ENCODE results near the gene IGFLR1. TPM values are rescaled to one million over a fixed set of nuclear protein-coding genes. Genes with fewer than 3 reads are reported as not detected.

IGFLR1 gene
- total and polyA plus RNA-seq, 2 donors (not counting 3 experiments of a cell fraction or from before 2014, with no cell fraction given) = 2.6 to 7.6 TPM

DNA sequence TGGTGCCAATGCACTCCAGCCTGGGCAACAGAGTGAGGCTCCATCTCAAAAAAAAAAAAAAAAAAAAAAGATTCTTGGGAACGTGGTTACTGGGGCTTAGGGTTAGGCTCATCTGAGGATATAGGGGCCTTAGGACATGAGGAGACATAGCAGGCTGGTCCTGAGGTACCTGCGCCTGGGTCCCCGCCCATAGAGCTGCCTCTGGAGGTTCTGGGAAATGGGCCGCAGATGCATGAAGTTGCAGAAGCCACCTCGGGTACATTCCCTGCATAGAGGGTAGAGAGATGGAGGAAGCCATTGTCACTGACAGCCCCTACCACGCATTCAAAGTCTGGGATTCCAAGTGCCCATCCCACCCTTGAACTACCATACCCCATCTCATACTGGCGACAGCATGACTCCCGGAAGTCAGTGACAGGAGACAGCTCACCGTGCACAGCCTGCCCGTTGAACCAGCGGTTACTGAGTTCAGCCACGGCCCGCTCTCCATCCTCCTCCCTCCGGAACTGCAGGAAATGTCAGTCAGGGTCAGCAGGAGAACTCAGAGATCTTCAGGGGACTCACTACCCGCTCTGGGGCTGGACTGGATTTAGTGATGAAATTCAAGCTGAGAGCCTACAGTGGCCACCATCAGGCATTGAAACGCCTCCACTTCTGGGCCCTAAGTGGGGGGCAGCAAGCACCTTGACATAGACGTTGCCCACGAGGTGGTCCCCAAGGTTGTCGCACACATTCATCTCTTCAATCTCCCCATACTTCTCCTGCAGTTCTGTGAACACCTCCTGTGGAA, 1.6 kb upstream of the IGFLR1 start:
- POLR2A ChIA-PET = interaction anchor here (0.6 kb wide), 1 partner anchor 106 kb away, joined by 4 read pairs; no protein-coding TSS in a partner anchor

More for the DNA sequence above, 1.6 kb upstream of the IGFLR1 start:
- peaks cover 24% of the 10 kb centered on the region for H3K4me1 ChIP-seq (ENCODE audit: control insufficient read depth, extremely low read depth, insufficient read depth, low read length)
- TF ChIP-seq GATA2 (IDR thresholded peaks at IDR 0.05; ENCODE audit: insufficient read depth, insufficient read length, low read depth, low read length) = no peak
- TF ChIP-seq MYC (IDR thresholded peaks at IDR 0.05; ENCODE audit: low read depth, low read length) = no peak
- TF ChIP-seq FOS (IDR thresholded peaks at IDR 0.05; ENCODE audit: borderline replicate concordance, insufficient read depth, low read length) = no peak
- TF ChIP-seq, protein P1, sequence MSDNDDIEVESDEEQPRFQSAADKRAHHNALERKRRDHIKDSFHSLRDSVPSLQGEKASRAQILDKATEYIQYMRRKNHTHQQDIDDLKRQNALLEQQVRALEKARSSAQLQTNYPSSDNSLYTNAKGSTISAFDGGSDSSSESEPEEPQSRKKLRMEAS (IDR thresholded peaks at IDR 0.05; ENCODE audit: insufficient read depth, insufficient read length) = no peak
- TF ChIP-seq, protein P2, sequence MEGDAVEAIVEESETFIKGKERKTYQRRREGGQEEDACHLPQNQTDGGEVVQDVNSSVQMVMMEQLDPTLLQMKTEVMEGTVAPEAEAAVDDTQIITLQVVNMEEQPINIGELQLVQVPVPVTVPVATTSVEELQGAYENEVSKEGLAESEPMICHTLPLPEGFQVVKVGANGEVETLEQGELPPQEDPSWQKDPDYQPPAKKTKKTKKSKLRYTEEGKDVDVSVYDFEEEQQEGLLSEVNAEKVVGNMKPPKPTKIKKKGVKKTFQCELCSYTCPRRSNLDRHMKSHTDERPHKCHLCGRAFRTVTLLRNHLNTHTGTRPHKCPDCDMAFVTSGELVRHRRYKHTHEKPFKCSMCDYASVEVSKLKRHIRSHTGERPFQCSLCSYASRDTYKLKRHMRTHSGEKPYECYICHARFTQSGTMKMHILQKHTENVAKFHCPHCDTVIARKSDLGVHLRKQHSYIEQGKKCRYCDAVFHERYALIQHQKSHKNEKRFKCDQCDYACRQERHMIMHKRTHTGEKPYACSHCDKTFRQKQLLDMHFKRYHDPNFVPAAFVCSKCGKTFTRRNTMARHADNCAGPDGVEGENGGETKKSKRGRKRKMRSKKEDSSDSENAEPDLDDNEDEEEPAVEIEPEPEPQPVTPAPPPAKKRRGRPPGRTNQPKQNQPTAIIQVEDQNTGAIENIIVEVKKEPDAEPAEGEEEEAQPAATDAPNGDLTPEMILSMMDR (IDR thresholded peaks at IDR 0.05; ENCODE audit: extremely low read depth in 1 of 2, insufficient read depth in 1 of 2, low read depth in 1 of 2, low read length in 2 of 2) = no peak
- TF ChIP-seq POLR2A (IDR thresholded peaks at IDR 0.05; ENCODE audit: low read depth, low read length) = no peak
- no peak overlapping the region for H2AFZ ChIP-seq (ENCODE audit: low read depth, low read length)
- H3K9ac ChIP-seq (replicated peaks; ENCODE audit: extremely low read depth, insufficient read depth, low read length) = no peak overlapping the region
- H3K27ac ChIP-seq (ENCODE audit: insufficient read depth, low read depth, low read length) = no peak overlapping the region
- CTCF ChIA-PET = interaction anchor here (0.7 to 1.9 kb wide), 6 partner anchors 12 to 189 kb away, joined by 3 to 7 read pairs (median 4); partner anchors contain the start of gene KMT2B
- H3K4me3 ChIP-seq (replicated peaks in 1 of 3; ENCODE audit: insufficient read depth in 1 of 3, low read depth in 1 of 3, low read length in 3 of 3) = no peak overlapping the region
- BruUV-seq (replicated peaks) = no TSS peak
- no peaks in the 10 kb centered on the region for H3K9me1 ChIP-seq (replicated peaks; ENCODE audit: control insufficient read depth, extremely low read depth, insufficient read depth, low read length)
- no peaks in the 10 kb centered on the region for H3K9me3 ChIP-seq (replicated peaks; ENCODE audit: control insufficient read depth, insufficient read depth, low read length)
- peaks cover 12% of the 10 kb centered on the region for H3K79me2 ChIP-seq (ENCODE audit: control insufficient read depth, insufficient read depth, low read length)
- no peak for FAIRE-seq
- intact Hi-C loops (cut with micrococcal nuclease) (loop anchor here (2.0 kb wide), 1 partner anchor 15 kb away; the partner anchor contains the start of gene PROSER3), dilution Hi-C loops (cut with MboI; ENCODE audit: extremely low pct_ligation_motif_present, low sequenced_read_pairs) (no loop called here)
- no peaks in the 10 kb centered on the region for H3K27me3 ChIP-seq (ENCODE audit: control insufficient read depth in 2 of 2, insufficient read depth in 2 of 2, low read length in 2 of 2)
- DNase-seq (ENCODE audit: low read depth, low spot score) = no peak
- no peak overlapping the region for H3K4me2 ChIP-seq (ENCODE audit: insufficient read depth, low read length)
- H3K36me3 ChIP-seq (ENCODE audit: control insufficient read depth in 2 of 2, extremely low read depth in 1 of 2, insufficient read depth in 2 of 2, low read length in 2 of 2) = no peaks in the 10 kb centered on the region
- H4K20me1 ChIP-seq (replicated peaks; ENCODE audit: control insufficient read depth, extremely low read depth, insufficient read depth, low read length) = no peaks in the 10 kb centered on the region
